ENCODE data around the gene PCDHGA3.

DNA sequence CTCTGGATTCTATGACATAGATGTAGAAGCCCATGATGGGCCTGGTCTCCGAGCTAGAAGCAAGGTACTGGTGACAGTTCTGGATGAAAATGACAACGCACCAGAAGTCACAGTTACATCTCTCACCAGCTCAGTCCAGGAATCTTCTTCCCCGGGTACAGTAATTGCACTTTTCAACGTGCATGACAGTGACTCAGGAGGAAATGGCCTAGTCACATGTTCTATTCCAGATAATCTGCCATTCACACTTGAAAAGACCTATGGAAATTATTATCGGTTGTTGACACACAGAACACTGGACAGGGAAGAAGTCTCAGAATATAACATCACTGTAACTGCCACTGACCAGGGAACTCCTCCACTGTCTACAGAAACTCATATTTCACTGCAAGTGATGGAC lies 12.5 kb downstream of the PCDHGA3 start:
- TF ChIP-seq YY1 (IDR thresholded peaks at IDR 0.05; ENCODE audit: borderline replicate concordance in 1 of 3, control insufficient read depth in 1 of 3, extremely low read depth in 1 of 3, insufficient read depth in 3 of 3, insufficient read length in 1 of 3, insufficient replicate concordance in 2 of 3, low read depth in 1 of 3, low read length in 2 of 3) (no peak), JUND (IDR thresholded peaks at IDR 0.05; ENCODE audit: borderline replicate concordance, low read depth, low read length) (no peak), JUND (tag; IDR thresholded peaks at IDR 0.05; ENCODE audit: borderline replicate concordance, low read depth, low read length) (no peak), HDGF (IDR thresholded peaks at IDR 0.05) (no peak), PHTF2 (CRISPR knock-in tag; IDR thresholded peaks at IDR 0.05) (no peak), BMI1 (IDR thresholded peaks at IDR 0.05; ENCODE audit: low read length) (no peak), EP300 (IDR thresholded peaks at IDR 0.05; ENCODE audit: low read length) (no peak), MTA3 (IDR thresholded peaks at IDR 0.05; ENCODE audit: borderline replicate concordance) (no peak)
- TF ChIP-seq, protein P1, sequence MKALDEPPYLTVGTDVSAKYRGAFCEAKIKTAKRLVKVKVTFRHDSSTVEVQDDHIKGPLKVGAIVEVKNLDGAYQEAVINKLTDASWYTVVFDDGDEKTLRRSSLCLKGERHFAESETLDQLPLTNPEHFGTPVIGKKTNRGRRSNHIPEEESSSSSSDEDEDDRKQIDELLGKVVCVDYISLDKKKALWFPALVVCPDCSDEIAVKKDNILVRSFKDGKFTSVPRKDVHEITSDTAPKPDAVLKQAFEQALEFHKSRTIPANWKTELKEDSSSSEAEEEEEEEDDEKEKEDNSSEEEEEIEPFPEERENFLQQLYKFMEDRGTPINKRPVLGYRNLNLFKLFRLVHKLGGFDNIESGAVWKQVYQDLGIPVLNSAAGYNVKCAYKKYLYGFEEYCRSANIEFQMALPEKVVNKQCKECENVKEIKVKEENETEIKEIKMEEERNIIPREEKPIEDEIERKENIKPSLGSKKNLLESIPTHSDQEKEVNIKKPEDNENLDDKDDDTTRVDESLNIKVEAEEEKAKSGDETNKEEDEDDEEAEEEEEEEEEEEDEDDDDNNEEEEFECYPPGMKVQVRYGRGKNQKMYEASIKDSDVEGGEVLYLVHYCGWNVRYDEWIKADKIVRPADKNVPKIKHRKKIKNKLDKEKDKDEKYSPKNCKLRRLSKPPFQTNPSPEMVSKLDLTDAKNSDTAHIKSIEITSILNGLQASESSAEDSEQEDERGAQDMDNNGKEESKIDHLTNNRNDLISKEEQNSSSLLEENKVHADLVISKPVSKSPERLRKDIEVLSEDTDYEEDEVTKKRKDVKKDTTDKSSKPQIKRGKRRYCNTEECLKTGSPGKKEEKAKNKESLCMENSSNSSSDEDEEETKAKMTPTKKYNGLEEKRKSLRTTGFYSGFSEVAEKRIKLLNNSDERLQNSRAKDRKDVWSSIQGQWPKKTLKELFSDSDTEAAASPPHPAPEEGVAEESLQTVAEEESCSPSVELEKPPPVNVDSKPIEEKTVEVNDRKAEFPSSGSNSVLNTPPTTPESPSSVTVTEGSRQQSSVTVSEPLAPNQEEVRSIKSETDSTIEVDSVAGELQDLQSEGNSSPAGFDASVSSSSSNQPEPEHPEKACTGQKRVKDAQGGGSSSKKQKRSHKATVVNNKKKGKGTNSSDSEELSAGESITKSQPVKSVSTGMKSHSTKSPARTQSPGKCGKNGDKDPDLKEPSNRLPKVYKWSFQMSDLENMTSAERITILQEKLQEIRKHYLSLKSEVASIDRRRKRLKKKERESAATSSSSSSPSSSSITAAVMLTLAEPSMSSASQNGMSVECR (CRISPR knock-in tag; IDR thresholded peaks at IDR 0.05), result no peak
- TF ChIP-seq, protein P2, sequence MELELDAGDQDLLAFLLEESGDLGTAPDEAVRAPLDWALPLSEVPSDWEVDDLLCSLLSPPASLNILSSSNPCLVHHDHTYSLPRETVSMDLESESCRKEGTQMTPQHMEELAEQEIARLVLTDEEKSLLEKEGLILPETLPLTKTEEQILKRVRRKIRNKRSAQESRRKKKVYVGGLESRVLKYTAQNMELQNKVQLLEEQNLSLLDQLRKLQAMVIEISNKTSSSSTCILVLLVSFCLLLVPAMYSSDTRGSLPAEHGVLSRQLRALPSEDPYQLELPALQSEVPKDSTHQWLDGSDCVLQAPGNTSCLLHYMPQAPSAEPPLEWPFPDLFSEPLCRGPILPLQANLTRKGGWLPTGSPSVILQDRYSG (tag; conservative IDR thresholded peaks at IDR 0.05; ENCODE audit: low read depth), result no peak
- TF ChIP-seq, protein P3, sequence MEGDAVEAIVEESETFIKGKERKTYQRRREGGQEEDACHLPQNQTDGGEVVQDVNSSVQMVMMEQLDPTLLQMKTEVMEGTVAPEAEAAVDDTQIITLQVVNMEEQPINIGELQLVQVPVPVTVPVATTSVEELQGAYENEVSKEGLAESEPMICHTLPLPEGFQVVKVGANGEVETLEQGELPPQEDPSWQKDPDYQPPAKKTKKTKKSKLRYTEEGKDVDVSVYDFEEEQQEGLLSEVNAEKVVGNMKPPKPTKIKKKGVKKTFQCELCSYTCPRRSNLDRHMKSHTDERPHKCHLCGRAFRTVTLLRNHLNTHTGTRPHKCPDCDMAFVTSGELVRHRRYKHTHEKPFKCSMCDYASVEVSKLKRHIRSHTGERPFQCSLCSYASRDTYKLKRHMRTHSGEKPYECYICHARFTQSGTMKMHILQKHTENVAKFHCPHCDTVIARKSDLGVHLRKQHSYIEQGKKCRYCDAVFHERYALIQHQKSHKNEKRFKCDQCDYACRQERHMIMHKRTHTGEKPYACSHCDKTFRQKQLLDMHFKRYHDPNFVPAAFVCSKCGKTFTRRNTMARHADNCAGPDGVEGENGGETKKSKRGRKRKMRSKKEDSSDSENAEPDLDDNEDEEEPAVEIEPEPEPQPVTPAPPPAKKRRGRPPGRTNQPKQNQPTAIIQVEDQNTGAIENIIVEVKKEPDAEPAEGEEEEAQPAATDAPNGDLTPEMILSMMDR (IDR thresholded peaks at IDR 0.05 in 2 of 3, conservative IDR thresholded peaks at IDR 0.05 in 1 of 3; ENCODE audit: insufficient read depth in 2 of 3, low read depth in 1 of 3, low read length in 3 of 3), result no peak
- TF ChIP-seq, protein P4, sequence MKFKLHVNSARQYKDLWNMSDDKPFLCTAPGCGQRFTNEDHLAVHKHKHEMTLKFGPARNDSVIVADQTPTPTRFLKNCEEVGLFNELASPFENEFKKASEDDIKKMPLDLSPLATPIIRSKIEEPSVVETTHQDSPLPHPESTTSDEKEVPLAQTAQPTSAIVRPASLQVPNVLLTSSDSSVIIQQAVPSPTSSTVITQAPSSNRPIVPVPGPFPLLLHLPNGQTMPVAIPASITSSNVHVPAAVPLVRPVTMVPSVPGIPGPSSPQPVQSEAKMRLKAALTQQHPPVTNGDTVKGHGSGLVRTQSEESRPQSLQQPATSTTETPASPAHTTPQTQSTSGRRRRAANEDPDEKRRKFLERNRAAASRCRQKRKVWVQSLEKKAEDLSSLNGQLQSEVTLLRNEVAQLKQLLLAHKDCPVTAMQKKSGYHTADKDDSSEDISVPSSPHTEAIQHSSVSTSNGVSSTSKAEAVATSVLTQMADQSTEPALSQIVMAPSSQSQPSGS (CRISPR knock-in tag; IDR thresholded peaks at IDR 0.05), result no peak
- TF ChIP-seq, protein P5, sequence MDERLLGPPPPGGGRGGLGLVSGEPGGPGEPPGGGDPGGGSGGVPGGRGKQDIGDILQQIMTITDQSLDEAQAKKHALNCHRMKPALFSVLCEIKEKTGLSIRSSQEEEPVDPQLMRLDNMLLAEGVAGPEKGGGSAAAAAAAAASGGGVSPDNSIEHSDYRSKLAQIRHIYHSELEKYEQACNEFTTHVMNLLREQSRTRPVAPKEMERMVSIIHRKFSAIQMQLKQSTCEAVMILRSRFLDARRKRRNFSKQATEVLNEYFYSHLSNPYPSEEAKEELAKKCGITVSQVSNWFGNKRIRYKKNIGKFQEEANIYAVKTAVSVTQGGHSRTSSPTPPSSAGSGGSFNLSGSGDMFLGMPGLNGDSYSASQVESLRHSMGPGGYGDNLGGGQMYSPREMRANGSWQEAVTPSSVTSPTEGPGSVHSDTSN (CRISPR knock-in tag; IDR thresholded peaks at IDR 0.05; ENCODE audit: low read depth), result no peak
- TF ChIP-seq, protein P5 (tag; conservative IDR thresholded peaks at IDR 0.05; ENCODE audit: low read depth), result no peak
